ENCODE measurements around the gene SYT17. TPM values are rescaled to one million over a fixed set of nuclear protein-coding genes. Genes with fewer than 3 reads are reported as not detected.

Gene SYT17
- total and polyA plus RNA-seq, 12 donors = 1.1 to 6.5 (median 3.1) TPM

GRCh38 chr16:19180741-19181140 is 12.7 kb downstream of the SYT17 start:
- Histone ChIP-seq H3K4me3 (no peak overlapping the region), H3K4me1 (replicated peaks in 1 of 2) (no peaks in the 10 kb centered on the region), H3K36me3 (replicated peaks in 1 of 2) (no peaks in the 10 kb centered on the region), H3K9me3 (replicated peaks in 1 of 3) (no peaks in the 10 kb centered on the region), H3K27me3 (no peaks in the 10 kb centered on the region), H3K27ac (no peak overlapping the region)
- intact Hi-C loops (cut with DNase I) = no loop called here
- TF ChIP-seq CTCF (IDR thresholded peaks at IDR 0.05) = no peak
- no peak for TF ChIP-seq POLR2A (IDR thresholded peaks at IDR 0.05)
- no peak for DNase-seq
- 78 to 91% (median 86%) methylated on average over 4 of the region's 4 CpGs for WGBS, 4 donors

GRCh38 chr16:19182481-19182880 is 14.4 kb downstream of the SYT17 start:
- Histone ChIP-seq H3K9me3 (replicated peaks in 1 of 3) (no peaks in the 10 kb centered on the region), H3K4me1 (replicated peaks in 1 of 2) (no peaks in the 10 kb centered on the region), H3K36me3 (replicated peaks in 1 of 2) (no peaks in the 10 kb centered on the region), H3K27ac (no peak overlapping the region), H3K4me3 (no peak overlapping the region), H3K27me3 (no peaks in the 10 kb centered on the region)
- WGBS, 4 donors = 78 to 97% (median 87%) methylated on average over 5 to 6 of the region's 6 CpGs
- TF ChIP-seq POLR2A (IDR thresholded peaks at IDR 0.05) (no peak), CTCF (IDR thresholded peaks at IDR 0.05) (no peak)
- no peak for DNase-seq
- intact Hi-C loops (cut with DNase I) = no loop called here

GRCh38 chr16:19183187-19183586 is 15.1 kb downstream of the SYT17 start:
- Histone ChIP-seq H3K4me1 (replicated peaks in 1 of 2) (no peaks in the 10 kb centered on the region), H3K27ac (no peak overlapping the region), H3K27me3 (no peaks in the 10 kb centered on the region), H3K36me3 (replicated peaks in 1 of 2) (no peaks in the 10 kb centered on the region), H3K4me3 (no peak overlapping the region), H3K9me3 (replicated peaks in 1 of 3) (no peaks in the 10 kb centered on the region)
- 78 to 85% (median 80%) methylated on average over 6 of the region's 6 CpGs for WGBS, 4 donors
- intact Hi-C loops (cut with DNase I) = no loop called here
- no peak for DNase-seq
- no peak for TF ChIP-seq POLR2A (IDR thresholded peaks at IDR 0.05)
- no peak for TF ChIP-seq CTCF (IDR thresholded peaks at IDR 0.05)

- WGBS, 4 donors = 66 to 79% (median 72%) methylated on average over 9 of the region's 9 CpGs
- Histone ChIP-seq H3K4me1 (replicated peaks in 1 of 2) (no peaks in the 10 kb centered on the region), H3K4me3 (no peak overlapping the region), H3K27ac (no peak overlapping the region), H3K36me3 (replicated peaks in 1 of 2) (no peaks in the 10 kb centered on the region), H3K27me3 (no peaks in the 10 kb centered on the region), H3K9me3 (replicated peaks in 1 of 3) (no peaks in the 10 kb centered on the region)
- intact Hi-C loops (cut with DNase I) = no loop called here
- DNase-seq = no peak
- TF ChIP-seq POLR2A (IDR thresholded peaks at IDR 0.05) = no peak
- no peak for TF ChIP-seq CTCF (IDR thresholded peaks at IDR 0.05)
Observed at GRCh38 chr16:19184823-19185509, 16.9 kb downstream of the SYT17 start.

All from adrenal gland (tissue), 12 donors.